ENCODE measurements around the gene NUB1.

NUB1 gene

DNA sequence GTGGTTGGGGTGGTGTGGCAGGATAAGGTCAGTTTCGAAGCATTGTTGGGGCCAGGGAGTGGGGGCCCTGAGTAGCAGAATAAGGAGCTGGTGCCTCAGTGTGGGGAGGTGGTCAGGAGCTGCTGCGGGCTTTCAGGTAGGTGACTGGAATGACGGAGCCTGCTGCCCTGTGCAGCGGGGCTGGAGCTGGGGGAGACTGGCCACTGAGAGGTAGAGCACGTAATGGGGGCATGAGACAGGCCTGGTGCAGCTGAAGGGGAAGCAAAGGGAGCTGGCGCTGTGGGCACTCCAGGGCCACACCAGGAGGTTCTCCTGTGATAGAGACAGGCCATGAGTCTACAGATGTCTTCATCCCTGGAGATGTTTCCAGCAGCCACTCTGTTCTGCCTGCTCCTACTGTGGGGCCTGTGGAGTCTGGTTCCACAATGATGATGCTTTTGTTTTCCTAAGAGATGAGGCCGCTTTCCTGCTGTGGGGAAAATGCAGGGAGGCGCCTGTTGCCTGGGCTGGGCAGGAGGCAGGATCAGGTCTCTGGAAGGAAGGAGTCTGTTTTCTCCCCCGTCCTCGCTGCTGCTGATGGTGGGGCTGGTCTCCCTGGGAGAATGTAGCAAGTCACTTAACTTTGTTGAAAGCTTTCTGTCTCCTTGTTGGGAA lies 31.1 kb downstream of the NUB1 start:
- DNase-seq (ENCODE audit: low read depth), result no peak

DNA sequence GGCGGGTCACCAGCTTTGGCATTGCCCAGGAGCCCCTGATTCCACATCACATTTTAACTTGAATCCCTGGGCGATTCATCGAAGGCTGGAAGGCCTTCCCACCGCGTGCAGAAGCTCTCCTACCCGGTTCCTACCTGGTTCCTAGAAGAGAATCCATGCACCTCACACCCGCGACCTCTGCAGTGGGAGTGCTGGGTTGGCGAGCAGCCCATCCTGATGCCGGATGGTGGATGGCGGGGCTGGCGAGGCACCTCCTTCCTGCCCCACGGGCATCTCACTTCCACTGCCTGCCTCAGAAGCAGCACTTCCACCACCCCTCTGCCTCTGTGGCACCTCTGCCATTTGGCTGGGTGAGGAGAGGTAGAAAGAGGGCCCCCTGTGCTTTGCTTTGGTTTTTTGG lies 32.0 kb downstream of the NUB1 start:
- no peak for DNase-seq (ENCODE audit: low read depth)
- no peak overlapping the region for H3K4me3 ChIP-seq (ENCODE audit: low read depth, low read length)

More for the DNA sequence above, 31.1 kb downstream of the NUB1 start:
- no peak overlapping the region for H3K4me3 ChIP-seq (ENCODE audit: low read depth, low read length)

DNA sequence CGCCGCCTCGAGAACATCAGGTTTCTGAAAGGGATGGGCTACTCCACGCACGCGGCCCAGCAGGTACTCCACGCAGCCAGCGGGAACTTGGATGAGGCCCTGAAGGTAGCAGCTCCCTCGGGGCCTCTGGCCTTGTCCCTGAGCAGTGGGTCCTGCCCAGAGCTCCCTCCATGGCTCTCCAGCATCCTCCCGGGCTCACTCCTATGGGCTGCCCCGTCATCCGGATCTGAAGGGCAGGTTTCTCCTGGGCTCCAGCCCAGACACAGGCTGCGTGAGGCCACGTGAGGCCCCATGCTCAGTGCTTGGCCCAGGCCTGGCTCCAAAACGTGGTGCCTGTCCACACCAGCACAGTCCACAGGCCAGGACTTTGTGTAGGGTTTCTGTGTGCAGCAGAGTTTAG lies 32.5 kb downstream of the NUB1 start:
- no peak for DNase-seq (ENCODE audit: low read depth)
- no peak overlapping the region for H3K4me3 ChIP-seq (ENCODE audit: low read depth, low read length)

DNA sequence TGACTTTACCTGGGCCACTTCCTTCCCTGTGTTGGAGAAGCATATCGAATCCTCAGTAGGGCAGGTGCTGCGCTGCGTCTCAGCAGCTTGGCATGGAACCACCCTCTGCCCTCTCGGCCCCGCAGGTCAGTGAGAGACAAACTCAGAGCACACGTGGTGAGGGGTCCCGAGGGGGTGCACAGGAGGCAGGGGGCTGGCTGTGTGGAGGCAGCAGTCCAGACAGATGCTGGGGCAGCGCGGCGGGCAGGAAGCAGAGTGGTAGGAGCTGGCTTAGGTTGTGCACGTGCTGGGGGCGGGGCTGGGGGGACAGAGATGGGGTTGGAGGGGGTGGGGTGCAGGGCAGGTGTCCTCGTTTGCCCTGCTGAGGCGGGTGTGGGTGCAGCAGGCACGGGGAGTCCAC lies 33.1 kb downstream of the NUB1 start:
- H3K4me3 ChIP-seq (ENCODE audit: low read depth, low read length), result no peak overlapping the region
- no peak for DNase-seq (ENCODE audit: low read depth)

DNA sequence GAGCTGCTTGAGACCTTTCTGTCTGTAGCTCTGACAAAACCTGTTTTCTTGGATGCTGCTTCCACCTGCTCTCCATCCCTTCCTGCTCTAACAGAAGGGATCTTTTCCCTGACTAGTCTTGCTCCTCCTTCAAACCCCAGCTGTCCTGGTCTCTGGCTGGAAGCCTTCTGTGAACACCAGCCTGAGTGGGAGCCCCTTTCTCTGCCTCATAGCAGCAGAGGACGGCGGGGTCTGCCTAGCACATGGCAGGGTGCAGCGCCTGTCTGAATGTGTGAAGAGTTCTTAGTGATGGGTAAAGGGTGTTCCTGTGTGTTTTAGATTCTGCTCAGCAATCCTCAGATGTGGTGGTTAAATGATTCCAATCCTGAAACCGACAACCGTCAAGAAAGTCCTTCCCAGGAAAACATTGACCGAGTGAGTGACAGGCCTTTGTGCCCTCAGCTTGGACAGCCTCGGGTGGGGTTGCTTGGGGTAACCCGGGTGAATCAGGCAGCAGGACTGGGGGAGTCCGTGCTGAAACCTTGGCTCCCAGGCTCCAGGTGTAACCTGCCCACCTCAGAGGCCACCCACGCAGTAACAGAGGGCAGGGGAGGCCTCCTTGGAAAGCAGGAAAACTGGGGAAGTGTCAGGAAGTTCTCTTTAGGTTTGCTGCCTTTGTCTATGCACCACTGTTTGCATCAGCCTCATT lies 34.1 kb downstream of the NUB1 start:
- no peak overlapping the region for H3K4me3 ChIP-seq (ENCODE audit: low read depth, low read length)
- no peak for DNase-seq (ENCODE audit: low read depth)

DNA sequence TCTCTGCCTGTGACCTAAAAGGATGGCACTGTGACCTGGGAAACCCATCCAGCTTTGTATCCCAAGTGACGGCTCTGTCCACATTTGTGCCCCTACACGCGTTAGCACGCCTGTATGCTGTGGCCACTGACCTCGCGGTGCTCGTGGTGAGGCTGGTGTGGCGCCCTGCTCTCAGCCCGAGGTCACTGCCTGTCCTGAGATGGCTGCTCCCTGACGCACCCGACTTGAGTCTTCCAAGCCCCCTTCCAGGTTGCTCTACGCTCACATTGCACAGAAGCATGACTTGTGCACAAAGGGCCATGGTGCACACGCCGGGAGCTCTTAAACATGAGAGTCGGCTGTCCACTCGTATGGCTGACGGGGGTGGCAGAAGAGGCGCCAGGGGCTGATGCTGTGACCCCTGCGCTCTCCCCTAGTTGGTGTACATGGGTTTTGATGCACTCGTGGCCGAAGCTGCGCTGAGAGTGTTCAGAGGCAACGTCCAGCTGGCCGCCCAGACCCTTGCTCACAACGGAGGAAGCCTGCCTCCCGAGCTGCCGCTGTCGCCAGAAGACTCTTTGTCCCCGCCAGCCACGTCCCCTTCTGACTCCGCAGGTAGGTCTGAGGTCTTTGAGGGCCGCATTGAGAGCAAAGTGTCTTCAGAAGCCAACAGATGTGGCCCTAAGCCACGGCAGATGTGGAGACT lies 34.7 kb downstream of the NUB1 start:
- H3K4me3 ChIP-seq (ENCODE audit: low read depth, low read length), result no peak overlapping the region
- no peak for DNase-seq (ENCODE audit: low read depth)

DNA sequence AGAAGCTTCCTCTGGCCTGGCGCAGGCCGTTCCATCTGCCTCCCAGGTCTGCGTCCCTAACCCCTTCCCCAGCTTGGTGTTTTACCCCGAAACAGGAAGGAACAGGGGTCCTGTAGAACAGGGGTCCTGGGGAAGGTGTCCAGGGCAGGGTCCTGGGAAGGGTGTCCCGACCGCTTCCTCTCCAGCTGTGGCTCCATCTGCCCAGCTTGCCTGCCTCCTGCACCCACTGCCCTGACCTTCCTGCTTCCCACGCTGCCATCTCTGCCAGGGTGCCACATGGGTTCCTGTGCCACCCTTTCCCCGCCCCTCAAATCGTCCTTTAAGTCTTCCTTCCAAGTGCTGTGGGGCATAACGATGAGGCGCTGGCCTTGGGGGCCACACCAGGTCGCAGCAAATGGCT lies 35.8 kb downstream of the NUB1 start:
- H3K4me3 ChIP-seq (ENCODE audit: low read depth, low read length), result no peak overlapping the region
- no peak for DNase-seq (ENCODE audit: low read depth)

DNA sequence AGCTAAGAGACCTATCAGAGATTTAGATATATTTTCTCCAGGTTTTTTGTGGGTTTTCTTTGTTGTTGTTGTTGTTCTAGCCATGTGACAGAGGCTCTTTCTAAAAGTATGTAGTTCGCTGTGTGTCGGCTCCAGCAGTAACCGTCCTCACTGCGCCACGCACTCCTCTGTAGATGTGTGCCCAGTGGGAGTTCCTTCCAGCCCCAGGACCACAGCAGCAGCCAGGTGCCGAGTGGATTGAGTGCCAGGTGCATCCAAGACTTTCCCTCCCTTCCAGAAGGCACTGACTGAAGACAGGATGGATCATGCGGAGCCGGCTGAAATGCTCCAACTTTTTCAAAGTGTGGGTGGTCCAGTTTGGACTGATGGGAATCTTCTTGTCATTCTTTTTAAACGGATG lies 36.4 kb downstream of the NUB1 start:
- no peak for DNase-seq (ENCODE audit: low read depth)
- no peak overlapping the region for H3K4me3 ChIP-seq (ENCODE audit: low read depth, low read length)

DNA sequence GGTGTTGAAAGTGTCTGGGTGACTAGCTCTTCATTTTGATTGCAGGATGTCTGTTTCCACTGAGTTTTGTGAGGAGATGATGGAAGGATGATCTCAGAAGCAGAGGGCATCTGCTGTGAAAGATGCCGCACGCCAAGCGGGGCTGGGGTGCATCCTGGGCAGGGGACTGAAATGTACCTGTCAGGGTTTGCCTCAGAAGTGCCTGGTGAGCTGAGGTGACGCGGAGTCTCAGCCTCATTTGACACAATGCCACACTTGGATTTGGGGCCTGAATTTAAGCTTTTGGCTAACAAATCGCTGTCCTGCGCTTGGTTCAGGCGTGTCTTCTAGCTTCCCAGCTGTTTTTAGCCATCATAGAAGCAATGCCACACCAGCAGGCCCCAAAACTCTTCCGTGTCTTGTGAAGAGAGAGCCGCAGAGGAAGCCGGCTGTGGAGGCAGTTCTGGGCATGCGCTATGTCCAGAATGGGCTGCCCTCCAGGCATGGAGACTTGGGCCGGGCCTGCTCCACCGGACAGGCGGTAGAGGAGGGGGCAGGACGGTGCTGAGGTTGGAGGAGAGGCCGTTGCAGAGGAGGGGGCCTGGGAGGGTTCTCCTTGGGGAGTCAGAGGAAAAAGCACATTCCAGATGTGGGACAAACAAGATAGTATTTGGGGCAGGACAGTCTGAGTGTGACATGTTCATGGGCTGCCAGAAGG lies 37.0 kb downstream of the NUB1 start:
- no peak overlapping the region for H3K4me3 ChIP-seq (ENCODE audit: low read depth, low read length)
- DNase-seq (ENCODE audit: low read depth), result no peak

DNA sequence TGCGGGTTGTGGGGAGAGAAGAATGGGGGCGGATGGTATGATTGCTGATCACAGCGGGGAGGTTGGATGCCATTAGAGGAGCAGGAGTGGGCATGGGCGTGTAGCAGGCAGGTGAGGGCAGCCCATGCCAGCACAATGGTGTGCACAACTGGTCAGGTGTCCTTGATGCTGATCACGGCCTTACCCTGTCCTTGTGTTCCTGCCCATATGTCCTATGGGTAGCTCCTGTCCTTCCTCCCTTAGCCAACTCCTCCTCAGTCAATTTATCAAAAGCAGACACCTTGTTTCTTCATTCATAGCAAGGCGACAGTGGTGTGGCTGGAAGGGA lies 37.5 kb downstream of the NUB1 start:
- no peak overlapping the region for H3K4me3 ChIP-seq (ENCODE audit: low read depth, low read length)

DNA sequence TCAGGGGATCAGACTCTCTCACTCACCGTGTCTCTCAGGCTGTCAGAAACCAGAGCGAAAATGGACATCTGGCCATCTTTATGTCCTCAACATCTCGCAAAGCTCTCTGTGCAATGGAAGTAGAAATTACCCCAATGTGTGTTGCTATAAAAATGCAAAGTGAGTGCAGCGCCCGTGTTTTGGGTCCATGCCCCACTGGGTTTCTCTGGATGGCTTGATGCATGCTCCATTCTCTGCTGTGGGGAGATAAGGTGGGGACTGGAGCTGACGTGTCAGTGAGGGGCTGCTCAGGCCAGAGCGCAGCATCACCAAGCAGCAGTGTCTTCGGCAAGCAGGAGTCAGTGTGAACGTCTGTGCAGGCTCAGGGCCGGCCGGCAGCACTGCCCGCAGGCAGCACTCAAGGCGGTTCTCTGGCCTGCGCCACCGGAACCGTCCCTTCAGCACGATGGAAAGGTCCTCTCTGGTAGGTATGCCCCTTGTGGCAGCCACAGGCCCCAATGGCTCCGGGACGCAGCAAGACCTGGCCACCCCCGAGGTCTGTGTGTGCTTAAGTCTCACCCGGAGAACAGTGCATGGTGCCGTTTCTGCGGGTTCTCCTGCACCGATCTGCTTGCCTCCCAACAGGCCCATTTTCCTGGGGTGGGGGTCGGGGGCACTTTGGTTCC lies 38.1 kb downstream of the NUB1 start:
- no peak for DNase-seq (ENCODE audit: low read depth)
- H3K4me3 ChIP-seq (ENCODE audit: low read depth, low read length), result no peak overlapping the region

More for the DNA sequence above, 37.5 kb downstream of the NUB1 start:
- no peak for DNase-seq (ENCODE audit: low read depth)

DNA sequence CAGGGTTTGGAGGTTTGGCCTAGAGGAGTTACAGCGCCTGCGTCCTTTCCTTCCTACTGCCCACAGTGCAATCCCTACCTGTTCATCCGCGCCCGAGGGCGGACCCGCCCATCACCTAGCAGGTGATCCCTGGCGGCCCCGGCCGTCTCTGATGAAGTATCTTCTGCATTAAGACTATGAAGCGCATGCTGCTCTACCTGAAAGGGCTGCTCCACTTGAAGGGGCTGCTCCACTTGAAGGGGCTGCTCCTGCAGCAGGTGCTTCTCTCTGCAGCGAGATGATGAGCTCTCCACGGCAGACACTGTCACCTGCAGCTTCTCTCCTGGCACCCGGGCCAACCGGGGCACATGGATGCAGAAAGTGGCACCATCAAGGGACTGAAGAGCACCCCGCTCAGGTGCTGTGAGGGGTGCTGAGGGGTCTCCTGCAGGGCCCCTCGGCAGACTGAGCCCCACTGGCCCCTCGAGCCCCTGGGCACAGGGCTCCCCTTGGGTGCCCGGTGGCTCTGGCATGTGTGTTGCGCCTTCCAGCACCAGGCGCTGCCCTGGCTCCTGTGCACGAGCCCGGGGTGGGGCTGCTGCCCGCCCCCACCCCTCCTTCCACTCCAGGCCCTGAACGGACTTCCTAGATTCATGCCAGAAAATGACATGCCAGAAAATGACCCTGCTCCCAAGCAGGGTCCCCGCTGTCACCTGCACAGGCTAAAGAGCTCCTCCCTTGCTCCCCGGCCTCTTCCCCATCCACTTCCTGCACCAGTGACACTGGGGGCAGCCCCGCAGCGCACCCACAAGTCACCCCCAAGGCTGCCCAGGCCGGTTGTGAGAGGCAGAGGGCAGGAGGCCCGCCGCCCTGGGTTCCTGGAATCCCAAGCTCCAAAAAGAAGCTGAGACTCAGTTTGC lies 38.8 kb downstream of the NUB1 start:
- DNase-seq (ENCODE audit: low read depth), result no peak
- H3K4me3 ChIP-seq (ENCODE audit: low read depth, low read length), result no peak overlapping the region

DNA sequence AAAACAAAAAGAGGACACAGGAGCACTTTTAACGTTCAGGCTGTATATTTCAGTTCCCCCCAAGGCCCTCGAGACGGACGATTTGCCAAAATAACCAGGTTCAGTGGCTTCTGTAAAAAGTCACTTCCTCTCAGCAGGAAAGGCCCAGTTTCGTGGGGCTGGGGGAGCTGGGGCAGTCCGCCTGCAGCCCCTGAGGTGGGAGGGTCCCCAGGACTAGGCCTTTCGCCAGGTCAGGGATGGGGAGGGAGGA lies 39.4 kb downstream of the NUB1 start:
- H3K4me3 ChIP-seq (ENCODE audit: low read depth, low read length), result no peak overlapping the region
- DNase-seq (ENCODE audit: low read depth), result no peak

DNA sequence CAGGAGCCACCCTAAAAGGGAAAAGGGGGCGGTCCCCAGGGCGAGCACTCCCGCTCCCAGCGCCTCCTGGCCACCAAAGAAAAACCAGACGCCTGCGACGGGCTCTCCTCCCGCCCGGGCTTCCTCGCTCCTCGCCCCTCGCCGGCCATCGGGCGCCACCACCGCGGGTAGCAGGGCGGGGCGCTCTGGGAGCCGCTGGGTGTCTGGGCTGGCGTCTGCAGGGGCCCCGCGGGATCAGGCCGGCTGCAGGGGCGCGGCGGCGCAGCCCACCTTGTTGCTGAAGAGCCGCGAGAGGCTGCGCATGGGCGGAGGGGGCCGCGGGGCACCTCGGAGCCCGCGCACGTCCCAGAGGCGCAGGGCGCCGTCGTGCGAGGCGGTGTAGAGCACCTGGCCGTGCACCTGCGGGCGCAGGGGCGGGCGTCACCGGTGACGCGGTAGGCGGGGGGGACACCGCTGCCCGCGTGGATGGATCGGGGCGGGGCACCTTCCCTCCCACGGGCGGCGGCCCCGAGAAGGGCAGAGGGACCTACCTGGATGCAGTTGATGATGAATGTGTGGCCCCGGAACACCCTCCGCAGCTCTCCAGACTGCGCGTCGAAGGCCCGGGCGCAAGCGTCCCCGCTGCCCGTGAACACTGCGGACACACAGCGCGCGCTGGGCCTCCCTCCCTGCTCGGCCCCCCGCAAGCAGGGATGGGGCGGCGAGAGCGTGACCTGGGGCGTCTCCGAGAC lies 39.9 kb downstream of the NUB1 start:
- DNase-seq (ENCODE audit: low read depth), result no peak
- no peak overlapping the region for H3K4me3 ChIP-seq (ENCODE audit: low read depth, low read length)

DNA sequence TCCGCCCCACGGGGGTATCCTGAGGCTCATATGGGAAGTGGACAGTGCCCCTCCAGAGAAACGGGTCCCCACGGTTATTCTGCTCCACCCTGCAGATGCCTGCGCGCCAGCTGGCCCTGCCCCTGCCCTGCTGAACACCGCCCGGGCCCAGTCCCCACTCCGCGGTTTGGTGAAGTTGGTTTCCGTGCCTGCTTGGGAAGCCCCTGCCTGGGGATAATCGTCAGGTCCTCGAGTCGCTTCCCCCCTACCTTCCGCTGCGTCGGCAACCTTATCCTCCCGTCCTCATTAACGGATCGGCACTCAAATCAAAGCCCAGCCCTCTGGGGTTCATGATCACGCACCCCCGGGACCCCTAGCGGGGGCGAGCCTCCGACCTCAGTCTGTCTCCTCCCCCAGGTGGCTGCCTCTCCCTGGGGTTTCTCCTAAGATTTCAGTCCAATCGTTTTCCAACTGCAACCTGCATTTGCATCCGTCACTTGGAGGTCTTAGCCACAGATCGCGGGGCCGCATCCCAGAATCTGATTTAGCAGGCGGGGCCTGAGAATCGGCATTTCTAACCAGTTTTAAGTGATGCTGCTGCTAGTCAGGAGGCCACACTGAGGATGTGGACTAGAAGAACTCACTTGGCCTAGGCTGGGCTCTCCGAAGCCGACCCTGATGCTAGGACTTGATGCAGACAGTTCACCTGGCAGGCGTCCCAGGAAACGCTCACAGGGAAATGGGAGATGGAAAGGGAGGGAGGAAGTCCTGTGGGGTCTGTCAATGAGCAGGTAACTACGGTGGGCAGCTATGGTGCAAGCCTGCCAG lies 40.7 kb downstream of the NUB1 start:
- no peak overlapping the region for H3K4me3 ChIP-seq (ENCODE audit: low read depth, low read length)

DNA sequence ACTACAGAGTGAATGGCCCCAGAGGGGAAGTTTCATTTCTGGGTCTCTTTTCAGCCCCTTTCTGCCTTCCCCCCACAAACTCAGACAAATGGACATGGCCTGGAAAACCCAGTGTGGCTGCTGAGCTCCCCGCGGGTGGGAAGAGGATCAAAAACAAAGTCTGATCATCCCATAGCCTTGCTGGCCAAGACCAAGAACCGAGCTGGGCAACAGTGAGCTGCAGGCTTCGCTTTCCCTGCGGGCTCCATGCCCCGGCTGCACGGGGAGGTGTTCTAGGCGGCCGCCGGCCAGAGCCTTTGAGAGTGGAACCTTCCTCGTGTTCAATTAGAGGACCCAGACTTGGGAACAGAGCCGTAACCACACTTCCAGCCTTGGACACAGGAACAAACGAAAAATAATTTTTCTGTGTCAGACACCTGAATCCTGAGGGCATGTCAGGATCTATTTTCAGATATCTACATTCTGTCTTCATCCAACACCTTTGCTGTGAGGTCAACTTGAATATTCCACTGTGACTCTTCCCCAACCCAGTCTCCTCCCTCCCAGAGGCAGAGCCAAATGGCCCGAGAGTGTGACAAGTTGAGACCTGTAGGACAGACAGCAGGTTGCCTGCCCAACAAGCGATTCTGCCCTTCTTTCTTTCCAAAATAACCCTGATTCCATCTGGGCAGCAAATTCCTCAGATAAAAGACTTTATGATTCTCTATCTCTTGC lies 42.2 kb downstream of the NUB1 start:
- no peak for DNase-seq (ENCODE audit: low read depth)
- no peak overlapping the region for H3K4me3 ChIP-seq (ENCODE audit: low read depth, low read length)

More for the DNA sequence above, 40.7 kb downstream of the NUB1 start:
- no peak for DNase-seq (ENCODE audit: low read depth)

DNA sequence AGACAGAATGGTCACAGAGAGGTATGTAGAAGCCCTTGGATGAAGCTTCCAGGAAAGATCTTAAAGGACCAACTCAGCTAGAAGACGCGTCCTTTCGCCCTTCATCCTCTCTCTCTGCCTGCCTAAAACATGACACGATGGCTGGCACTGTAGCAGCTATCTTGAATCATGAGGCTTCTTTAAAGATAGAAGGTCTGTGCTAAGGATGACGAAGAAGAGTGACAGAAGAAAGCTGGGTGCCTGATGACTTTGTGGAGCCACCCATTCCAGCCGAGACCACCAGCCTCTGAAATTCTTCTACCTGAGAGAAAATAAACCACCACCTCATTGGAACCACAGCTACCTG lies 42.7 kb downstream of the NUB1 start:
- DNase-seq (ENCODE audit: low read depth), result no peak
- no peak overlapping the region for H3K4me3 ChIP-seq (ENCODE audit: low read depth, low read length)

Measured in skeletal muscle cell (primary cell).